Uterus (tissue), 4 donors: ENCODE measurements around the gene SP1. TPM values are rescaled to one million over a fixed set of nuclear protein-coding genes. Genes with fewer than 3 reads are reported as not detected.
"Not testable (repeated sequence)": the region's sequence is repeated elsewhere in the genome, so short reads cannot be mapped to it uniquely, and the experiment has no call there.

ENCODE experiments used
- DNase-seq, 2 donors: peaks; one replicate each; pipeline ENCODE4 v3.0.0-alpha.2; 2019 to 2020
- H3K27ac ChIP-seq, 2 donors: fragments of 200-600 bp; sonication (generic); 1 replicate in 1 of 2; 2 replicates in 1 of 2; pipeline ENCODE4 v1.5.1; 2016 to 2018
- H3K27me3 ChIP-seq, 2 donors: fragments of 200-600 bp; sonication (generic); one replicate each; pipeline ENCODE4 v1.5.1; 2018 to 2019; ENCODE audit warnings: control low read depth in 1 of 2
- H3K36me3 ChIP-seq, 2 donors: fragments of 200-600 bp; sonication (generic); one replicate each; pipeline ENCODE4 v1.5.1; 2019; ENCODE audit warnings: control low read depth in 1 of 2
- H3K4me1 ChIP-seq, 2 donors: fragments of 200-600 bp; sonication (generic); one replicate each; pipeline ENCODE4 v1.5.1; 2018 to 2019; ENCODE audit warnings: control low read depth in 1 of 2
- H3K4me3 ChIP-seq, 2 donors: fragments of 200-600 bp; sonication (generic); 1 replicate in 1 of 2; 2 replicates in 1 of 2; pipeline ENCODE4 v1.5.1; 2018 to 2019; ENCODE audit warnings: mild to moderate bottlenecking in 1 of 2
- H3K9me3 ChIP-seq, 2 donors: fragments of 200-600 bp; sonication (generic); one replicate each; pipeline ENCODE4 v1.5.1; 2019; ENCODE audit warnings: control low read depth in 1 of 2
- CTCF ChIP-seq, 4 experiments: fragments of 200-600 bp in 2 of 4; fragments of 450-650 bp in 2 of 4; sonication (generic) in 2 of 4; IDR thresholded peaks; one replicate each; pipeline ENCODE4 v1.5.1; 2016 to 2019; ENCODE audit warnings: antibody characterized with exemption in 4 of 4, mild to moderate bottlenecking in 2 of 4, moderate library complexity in 1 of 4
- POLR2A ChIP-seq, 2 donors: fragments of 450-650 bp; IDR thresholded peaks; one replicate each; pipeline ENCODE4 v1.6.1; 2016; ENCODE audit warnings: antibody characterized with exemption in 2 of 2, mild to moderate bottlenecking in 1 of 2, moderate library complexity in 1 of 2
- intact Hi-C: fragments of 100-400 bp; cut with DNase I; formaldehyde crosslinking; loops from one replicate; pipeline ENCODE4 v1.15.1; 2023; ENCODE audit warnings: low total_unique reads
- total RNA-seq, 4 donors: library from RNA; depleted of rRNA in 3 of 4; stranded (reverse); fragments of >200 nt in 3 of 4; gene quantifications; one replicate each; pipeline versions ENCODE4 v1.1.0 to v1.2.4, GENCODE V29; 2014 to 2023
- donor health status: DM: yes; HTN: yes; CAD: no.

Gene SP1
- total RNA-seq, 4 donors from 2014 or later: 58.8 to 127 (median 90.7) TPM

GRCh38 chr12:53391724-53392123 lies 11.7 kb downstream of the SP1 start:
- peak overlapping the region; percentile 78 to 85 for H3K27ac ChIP-seq
- peaks cover 0 to 3% of the 10 kb centered on the region in 2 donors for H3K4me1 ChIP-seq
- no peaks in the 10 kb centered on the region for H3K27me3 ChIP-seq
- intact Hi-C loops: no loop called here
- H3K36me3 ChIP-seq: no peaks in the 10 kb centered on the region
- DNase-seq: peak in 1 of 2 donors; percentile 2
- TF ChIP-seq POLR2A (IDR thresholded peaks at IDR 0.05) (no peak), CTCF (IDR thresholded peaks at IDR 0.05) (no peak)
- H3K4me3 ChIP-seq: no peak overlapping the region
- H3K9me3 ChIP-seq: no peaks in the 10 kb centered on the region

GRCh38 chr12:53399896-53400295 lies 19.9 kb downstream of the SP1 start:
- no peak for TF ChIP-seq POLR2A (IDR thresholded peaks at IDR 0.05)
- no peak for TF ChIP-seq CTCF (IDR thresholded peaks at IDR 0.05)
- no peaks in the 10 kb centered on the region for H3K36me3 ChIP-seq
- peaks cover 0 to 4% of the 10 kb centered on the region in 2 donors for H3K4me1 ChIP-seq
- no peaks in the 10 kb centered on the region for H3K9me3 ChIP-seq
- H3K27ac ChIP-seq: no peak overlapping the region
- H3K4me3 ChIP-seq: no peak overlapping the region
- intact Hi-C loops: no loop called here
- DNase-seq: no peak
- H3K27me3 ChIP-seq: no peaks in the 10 kb centered on the region

GRCh38 chr12:53402351-53402750 lies 22.4 kb downstream of the SP1 start:
- intact Hi-C loops: not testable (repeated sequence)

GRCh38 chr12:53402871-53403270 lies 22.9 kb downstream of the SP1 start:
- TF ChIP-seq CTCF (IDR thresholded peaks at IDR 0.05) (no peak), POLR2A (IDR thresholded peaks at IDR 0.05) (no peak)
- peak overlapping the region in 1 of 2 donors; percentile 39 for H3K27ac ChIP-seq
- peaks cover 0 to 4% of the 10 kb centered on the region in 2 donors for H3K4me1 ChIP-seq
- intact Hi-C loops: no loop called here
- no peaks in the 10 kb centered on the region for H3K27me3 ChIP-seq
- H3K36me3 ChIP-seq: no peaks in the 10 kb centered on the region
- peak; percentile 62 to 77 for DNase-seq
- H3K4me3 ChIP-seq: no peak overlapping the region
- H3K9me3 ChIP-seq: no peaks in the 10 kb centered on the region

More at GRCh38 chr12:53402351-53402750, 22.4 kb downstream of the SP1 start:
- not testable (repeated sequence) for H3K4me3 ChIP-seq, DNase-seq, H3K4me1 ChIP-seq, H3K27me3 ChIP-seq, H3K9me3 ChIP-seq, H3K36me3 ChIP-seq
- H3K27ac ChIP-seq: peak overlapping the region in 1 of 2 donors; percentile 39

- no peak for DNase-seq
- TF ChIP-seq CTCF (IDR thresholded peaks at IDR 0.05): no peak
- intact Hi-C loops: no loop called here
- H3K4me1 ChIP-seq: peaks cover 8 to 9% of the 10 kb centered on the region in 2 donors
- no peak overlapping the region for H3K4me3 ChIP-seq
- H3K9me3 ChIP-seq: no peaks in the 10 kb centered on the region
- no peaks in the 10 kb centered on the region for H3K36me3 ChIP-seq
- no peak overlapping the region for H3K27ac ChIP-seq
- H3K27me3 ChIP-seq: no peaks in the 10 kb centered on the region
Observed at GRCh38 chr12:53410951-53411350, 31.0 kb downstream of the SP1 start.
